Caco-2 (cell line): Measurements from ENCODE around the gene P2RX3. TPM values are rescaled to one million over a fixed set of nuclear protein-coding genes. Genes with fewer than 3 reads are reported as not detected.

Experiments used
- BruUV-seq: library from RNA; stranded (reverse); fragments of 400-500 nt; replicated peaks from 2 replicates; lab custom pipeline; 2021; lab: Mats Ljungman, UMichigan
- CTCF ChIA-PET: fragments of 300-600 bp; sonication (Branson Sonifier 250); formaldehyde crosslinking; loops from one replicate; lab custom pipeline; 2022; ENCODE audit warnings: antibody characterized with exemption; lab: Charles Lee
- POLR2A ChIA-PET: fragments of 300-600 bp; sonication (Branson Sonifier 250); formaldehyde crosslinking; loops from one replicate; lab custom pipeline; 2022; ENCODE audit warnings: antibody characterized with exemption; lab: Charles Lee
- DNase-seq, 2 experiments: peaks; one replicate each; pipeline versions ENCODE4 v3.0.0 to v3.0.0-alpha.2; 2020 to 2022
- H3K27me3 ChIP-seq: replicated peaks from 2 replicates; pipeline ENCODE4 v1.6.0; 2011; ENCODE audit warnings: low read length; ENCODE audit not compliant: control insufficient read depth, insufficient read depth
- H3K36me3 ChIP-seq: 2 replicates; pipeline ENCODE4 v1.5.1; 2011; ENCODE audit warnings: low read length; ENCODE audit not compliant: control insufficient read depth, insufficient read depth
- H3K4me1 ChIP-seq: fragments of 250-450 bp; sonication (Bioruptor Pico); 2 replicates; pipeline ENCODE4 v1.5.1; 2020; ENCODE audit warnings: mild to moderate bottlenecking
- H3K4me3 ChIP-seq: 2 replicates; pipeline ENCODE4 v1.5.1; 2011; ENCODE audit warnings: low read depth, mild to moderate bottlenecking, control low read depth, low read length
- H3K9me3 ChIP-seq: fragments of 250-450 bp; sonication (Bioruptor Pico); 2 replicates; pipeline ENCODE4 v1.5.1; 2020; ENCODE audit warnings: mild to moderate bottlenecking, moderate library complexity
- H3K27ac Mint-ChIP-seq: one replicate; pipeline ENCODE4 v1.8.0; 2022; ENCODE audit warnings: mixed read lengths; ENCODE audit not compliant: unreplicated experiment
- H3K27me3 Mint-ChIP-seq: one replicate; pipeline ENCODE4 v1.8.0; 2022; ENCODE audit warnings: mixed read lengths; ENCODE audit not compliant: insufficient read depth, unreplicated experiment
- H3K36me3 Mint-ChIP-seq: one replicate; pipeline ENCODE4 v1.8.0; 2022; ENCODE audit warnings: mild to moderate bottlenecking, mixed read lengths; ENCODE audit not compliant: insufficient read depth, unreplicated experiment
- H3K4me1 Mint-ChIP-seq: one replicate; pipeline ENCODE4 v1.8.0; 2022; ENCODE audit warnings: low read depth, mixed read lengths; ENCODE audit not compliant: unreplicated experiment
- H3K4me3 Mint-ChIP-seq: one replicate; pipeline ENCODE4 v1.8.0; 2022; ENCODE audit warnings: mild to moderate bottlenecking, moderate library complexity, mixed read lengths; ENCODE audit not compliant: unreplicated experiment
- H3K9me3 Mint-ChIP-seq: one replicate; pipeline ENCODE4 v1.8.0; 2022; ENCODE audit warnings: mixed read lengths; ENCODE audit not compliant: unreplicated experiment
- CTCF ChIP-seq, 2 experiments: fragments of 200-600 bp in 1 of 2; IDR thresholded peaks; 1 replicate in 1 of 2; 2 replicates in 1 of 2; pipeline versions ENCODE4 v1.5.1 to v1.8.0; 2011 to 2022; ENCODE audit warnings: antibody characterized with exemption in 1 of 2, control low read depth in 1 of 2, inconsistent platforms in 1 of 2, low read depth in 1 of 2, low read length in 1 of 2, mild to moderate bottlenecking in 1 of 2, moderate library complexity in 1 of 2; ENCODE audit not compliant: insufficient read depth in 1 of 2, severe bottlenecking in 1 of 2, unreplicated experiment in 1 of 2
- intact Hi-C: fragments of 100-400 bp; cut with micrococcal nuclease; formaldehyde crosslinking; loops from one replicate; pipeline ENCODE4 v1.10.0; 2022; ENCODE audit not compliant: unreplicated experiment
- total RNA-seq: library from RNA; stranded (reverse); gene quantifications from 2 replicates; pipeline ENCODE4 v1.2.3, GENCODE V29; 2022

The P2RX3 gene
- total RNA-seq, 1 experiment from 2014 or later = not detected

DNA sequence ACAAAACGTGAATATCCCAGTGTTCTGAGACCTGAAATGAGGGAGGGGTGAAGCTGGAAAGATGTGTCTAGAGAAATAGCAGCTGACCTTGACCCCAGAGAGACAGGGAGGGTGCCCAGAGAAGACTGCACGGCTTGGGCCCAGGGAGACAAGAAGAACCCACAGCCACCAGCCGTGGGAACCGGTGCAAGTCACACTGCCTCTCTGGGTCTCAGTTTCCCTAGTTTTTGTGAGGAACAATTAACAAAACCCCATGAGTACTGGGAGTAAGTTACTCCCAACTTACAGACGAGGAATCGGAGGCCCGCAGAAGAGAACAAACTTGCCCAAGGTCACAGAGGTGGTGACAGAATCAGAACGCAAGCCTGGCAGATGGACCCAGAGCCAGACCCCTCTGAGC lies 32.6 kb upstream of the P2RX3 start:
- peaks cover 90% of the 10 kb centered on the region for H3K36me3 Mint-ChIP-seq
- no peaks in the 10 kb centered on the region for H3K27me3 Mint-ChIP-seq
- no peak for DNase-seq
- no peaks in the 10 kb centered on the region for H3K27me3 ChIP-seq
- BruUV-seq = no TSS peak
- no peaks in the 10 kb centered on the region for H3K9me3 ChIP-seq
- intact Hi-C loops = no loop called here
- ChIA-PET CTCF (no interaction called here), POLR2A (no interaction called here)
- peaks cover 15% of the 10 kb centered on the region for H3K36me3 ChIP-seq
- H3K4me1 ChIP-seq = peaks cover 4% of the 10 kb centered on the region
- H3K27ac Mint-ChIP-seq = no peak overlapping the region
- H3K9me3 Mint-ChIP-seq = no peaks in the 10 kb centered on the region
- H3K4me1 Mint-ChIP-seq = peaks cover 38% of the 10 kb centered on the region
- no peak overlapping the region for H3K4me3 Mint-ChIP-seq
- H3K4me3 ChIP-seq = no peak overlapping the region
- TF ChIP-seq CTCF (IDR thresholded peaks at IDR 0.05; ENCODE audit: insufficient read depth in 1 of 2, low read depth in 1 of 2, low read length in 1 of 2, severe bottlenecking in 1 of 2, unreplicated experiment in 1 of 2) = no peak

- Histone ChIP-seq H3K36me3 (peaks cover 9% of the 10 kb centered on the region), H3K27me3 (no peaks in the 10 kb centered on the region), H3K4me1 (peaks cover 11% of the 10 kb centered on the region), H3K9me3 (no peaks in the 10 kb centered on the region), H3K4me3 (no peak overlapping the region)
- Mint-ChIP-seq H3K27me3 (no peaks in the 10 kb centered on the region), H3K36me3 (peaks cover 90% of the 10 kb centered on the region), H3K4me1 (peaks cover 38% of the 10 kb centered on the region), H3K9me3 (no peaks in the 10 kb centered on the region), H3K27ac (no peak overlapping the region), H3K4me3 (no peak overlapping the region)
- no peak for DNase-seq
- BruUV-seq = no TSS peak
- CTCF ChIA-PET = no interaction called here
- intact Hi-C loops = no loop called here
- POLR2A ChIA-PET = no interaction called here
- no peak for TF ChIP-seq CTCF (IDR thresholded peaks at IDR 0.05; ENCODE audit: insufficient read depth in 1 of 2, low read depth in 1 of 2, low read length in 1 of 2, severe bottlenecking in 1 of 2, unreplicated experiment in 1 of 2)
These were observed 31.8 kb upstream of the P2RX3 start for GRCh38 chr11:57306161-57306876.

GRCh38 chr11:57306940-57307565 lies 31.1 kb upstream of the P2RX3 start:
- Mint-ChIP-seq H3K9me3 (no peaks in the 10 kb centered on the region), H3K4me1 (peaks cover 39% of the 10 kb centered on the region), H3K27me3 (no peaks in the 10 kb centered on the region), H3K4me3 (no peak overlapping the region), H3K36me3 (peaks cover 89% of the 10 kb centered on the region), H3K27ac (peak overlapping the region; percentile 79)
- Histone ChIP-seq H3K4me3 (no peak overlapping the region), H3K36me3 (peaks cover 10% of the 10 kb centered on the region), H3K27me3 (no peaks in the 10 kb centered on the region), H3K9me3 (no peaks in the 10 kb centered on the region), H3K4me1 (peaks cover 18% of the 10 kb centered on the region)
- DNase-seq = no peak
- POLR2A ChIA-PET = no interaction called here
- no TSS peak for BruUV-seq
- CTCF ChIA-PET = no interaction called here
- no peak for TF ChIP-seq CTCF (IDR thresholded peaks at IDR 0.05; ENCODE audit: insufficient read depth in 1 of 2, low read depth in 1 of 2, low read length in 1 of 2, severe bottlenecking in 1 of 2, unreplicated experiment in 1 of 2)
- intact Hi-C loops = no loop called here
